PC-9 (cell line): ENCODE measurements around the gene MDC1. TPM values are rescaled to one million over a fixed set of nuclear protein-coding genes. Genes with fewer than 3 reads are reported as not detected.

Experiments used
- BruUV-seq: library from RNA; stranded (reverse); fragments of 400-500 nt; replicated peaks from 2 replicates; lab custom pipeline; 2021; lab: Mats Ljungman, UMichigan
- CTCF ChIA-PET: fragments of 300-600 bp; sonication (Branson Sonifier 250); formaldehyde crosslinking; loops from one replicate; lab custom pipeline; 2022; ENCODE audit warnings: antibody characterized with exemption; lab: Charles Lee
- POLR2A ChIA-PET: fragments of 300-600 bp; sonication (Branson Sonifier 250); formaldehyde crosslinking; loops from one replicate; lab custom pipeline; 2022; ENCODE audit warnings: antibody characterized with exemption; ENCODE audit not compliant: unreplicated experiment; lab: Charles Lee
- DNase-seq, 2 experiments: peaks; one replicate each; pipeline versions ENCODE4 v3.0.0 to v3.0.0-alpha.2; 2015 to 2022; ENCODE audit warnings: mixed read lengths in 1 of 2
- H2AFZ ChIP-seq: fragments of 200-600 bp; sonication (generic); 2 replicates; pipeline ENCODE4 v1.8.1; 2017; ENCODE audit warnings: antibody characterized with exemption
- H3F3A ChIP-seq: fragments of 200-600 bp; sonication (generic); 2 replicates; pipeline ENCODE4 v1.8.1; 2017; ENCODE audit warnings: antibody characterized with exemption, mild to moderate bottlenecking, low read depth; ENCODE audit not compliant: insufficient read depth
- H3K27ac ChIP-seq: fragments of 200-600 bp; sonication (generic); 2 replicates; pipeline ENCODE4 v1.6.1; 2016; ENCODE audit warnings: mixed run types
- H3K27me3 ChIP-seq: fragments of 200-600 bp; sonication (generic); 2 replicates; pipeline ENCODE4 v1.6.1; 2016; ENCODE audit warnings: low read depth, mixed run types; ENCODE audit not compliant: insufficient read depth
- H3K36me3 ChIP-seq: fragments of 200-600 bp; sonication (generic); 2 replicates; pipeline ENCODE4 v1.6.1; 2016; ENCODE audit warnings: low read depth, mixed run types
- H3K4me1 ChIP-seq: fragments of 200-600 bp; sonication (generic); replicated peaks from 2 replicates; pipeline ENCODE4 v1.6.1; 2016; ENCODE audit warnings: mixed run types; ENCODE audit not compliant: insufficient read depth
- H3K4me2 ChIP-seq: fragments of 200-600 bp; sonication (generic); 2 replicates; pipeline ENCODE4 v1.6.1; 2017; ENCODE audit warnings: mixed run types
- H3K4me3 ChIP-seq: fragments of 200-600 bp; sonication (generic); 2 replicates; pipeline ENCODE4 v1.6.1; 2016; ENCODE audit warnings: mixed run types
- H3K79me2 ChIP-seq: fragments of 200-600 bp; sonication (generic); 2 replicates; pipeline ENCODE4 v1.6.1; 2017; ENCODE audit warnings: low read depth, mixed run types
- H3K9me2 ChIP-seq: fragments of 200-600 bp; sonication (generic); 2 replicates; pipeline ENCODE4 v1.8.1; 2017; ENCODE audit warnings: mild to moderate bottlenecking; ENCODE audit not compliant: insufficient read depth
- H3K9me3 ChIP-seq: fragments of 200-600 bp; sonication (generic); 2 replicates; pipeline ENCODE4 v1.8.1; 2016; ENCODE audit warnings: low read depth; ENCODE audit not compliant: insufficient read depth
- H4K20me1 ChIP-seq: fragments of 200-600 bp; sonication (generic); 2 replicates; pipeline ENCODE4 v1.8.1; 2017; ENCODE audit not compliant: insufficient read depth
- EZH2 ChIP-seq: fragments of 200-600 bp; sonication (generic); IDR thresholded peaks from 2 replicates; pipeline ENCODE4 v1.8.0; 2017; ENCODE audit warnings: antibody characterized with exemption, low read depth
- intact Hi-C: fragments of 100-400 bp; cut with micrococcal nuclease; formaldehyde crosslinking; loops from one replicate; pipeline ENCODE4 v1.10.0; 2022; ENCODE audit not compliant: unreplicated experiment
- total RNA-seq: library from RNA; stranded (reverse); gene quantifications from 2 replicates; pipeline ENCODE4 v1.2.3, GENCODE V29; 2021
- TF ChIP-seq, protein P1 (sequence below): fragments of 200-600 bp; sonication (generic); conservative IDR thresholded peaks from 2 replicates; pipeline ENCODE4 v1.6.1; 2017; ENCODE audit warnings: mixed run types, antibody characterized with exemption, mild to moderate bottlenecking, moderate library complexity

Gene MDC1
- total RNA-seq, 1 experiment from 2014 or later: 81.6 TPM

GRCh38 chr6:30735668-30736314, 18.7 kb upstream of the MDC1 start:
- ChIA-PET POLR2A (interaction anchor here (0.5 kb wide), 1 partner anchor 8 kb away, joined by 3 read pairs; no protein-coding TSS in a partner anchor), CTCF (no interaction called here)
- no peak overlapping the region for H3K27ac ChIP-seq
- no peaks in the 10 kb centered on the region for H3K9me2 ChIP-seq
- no peak for TF ChIP-seq EZH2
- TF ChIP-seq, protein P1, sequence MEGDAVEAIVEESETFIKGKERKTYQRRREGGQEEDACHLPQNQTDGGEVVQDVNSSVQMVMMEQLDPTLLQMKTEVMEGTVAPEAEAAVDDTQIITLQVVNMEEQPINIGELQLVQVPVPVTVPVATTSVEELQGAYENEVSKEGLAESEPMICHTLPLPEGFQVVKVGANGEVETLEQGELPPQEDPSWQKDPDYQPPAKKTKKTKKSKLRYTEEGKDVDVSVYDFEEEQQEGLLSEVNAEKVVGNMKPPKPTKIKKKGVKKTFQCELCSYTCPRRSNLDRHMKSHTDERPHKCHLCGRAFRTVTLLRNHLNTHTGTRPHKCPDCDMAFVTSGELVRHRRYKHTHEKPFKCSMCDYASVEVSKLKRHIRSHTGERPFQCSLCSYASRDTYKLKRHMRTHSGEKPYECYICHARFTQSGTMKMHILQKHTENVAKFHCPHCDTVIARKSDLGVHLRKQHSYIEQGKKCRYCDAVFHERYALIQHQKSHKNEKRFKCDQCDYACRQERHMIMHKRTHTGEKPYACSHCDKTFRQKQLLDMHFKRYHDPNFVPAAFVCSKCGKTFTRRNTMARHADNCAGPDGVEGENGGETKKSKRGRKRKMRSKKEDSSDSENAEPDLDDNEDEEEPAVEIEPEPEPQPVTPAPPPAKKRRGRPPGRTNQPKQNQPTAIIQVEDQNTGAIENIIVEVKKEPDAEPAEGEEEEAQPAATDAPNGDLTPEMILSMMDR: no peak
- H3K4me1 ChIP-seq: peaks cover 42% of the 10 kb centered on the region
- H3K4me2 ChIP-seq: no peak overlapping the region
- H3K36me3 ChIP-seq: peaks cover 45% of the 10 kb centered on the region
- H3K9me3 ChIP-seq: no peaks in the 10 kb centered on the region
- DNase-seq: no peak
- H3K4me3 ChIP-seq: no peak overlapping the region
- no peak overlapping the region for H2AFZ ChIP-seq
- peaks cover 37% of the 10 kb centered on the region for H3K79me2 ChIP-seq
- no peaks in the 10 kb centered on the region for H3K27me3 ChIP-seq
- H4K20me1 ChIP-seq: no peaks in the 10 kb centered on the region
- BruUV-seq: no TSS peak
- peaks cover 49% of the 10 kb centered on the region for H3F3A ChIP-seq
- intact Hi-C loops: no loop called here

DNA sequence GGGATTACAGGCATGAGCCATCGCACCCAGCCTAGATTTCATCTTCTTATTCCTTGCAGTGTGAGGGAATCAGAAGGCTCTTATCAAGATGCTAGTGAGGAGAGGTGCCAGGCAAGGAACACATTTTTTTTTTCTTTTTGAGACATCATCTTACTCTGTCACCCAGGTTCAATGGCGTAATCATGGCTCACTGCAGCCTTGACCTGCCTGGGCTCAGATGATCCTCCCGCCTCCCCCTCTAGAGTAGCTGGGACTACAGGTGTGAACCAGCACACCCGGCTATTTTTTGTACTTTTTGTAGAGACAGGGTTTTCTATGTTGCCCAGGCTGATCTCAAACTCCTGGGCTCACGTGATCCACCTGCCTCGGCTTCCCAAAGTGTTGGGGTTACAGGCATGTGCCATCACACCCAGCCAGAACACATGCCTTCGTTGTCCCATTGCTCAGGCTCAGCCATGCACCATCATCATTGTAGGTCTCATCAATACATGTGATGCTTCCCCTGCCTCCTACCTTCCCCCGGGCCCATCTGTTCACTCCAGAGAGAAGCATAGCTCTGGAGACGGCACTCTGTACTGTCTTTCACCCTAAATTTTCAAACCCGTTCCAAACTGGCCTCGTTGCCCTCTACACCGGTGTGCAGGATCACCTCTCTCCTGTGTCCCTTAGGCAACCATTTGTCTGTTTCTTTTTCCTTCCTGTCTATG, 15.3 kb upstream of the MDC1 start:
- Histone ChIP-seq H3K79me2 (peaks cover 14% of the 10 kb centered on the region; the same call in 1 of the 2 replicates), H3K4me1 (peaks cover 21% of the 10 kb centered on the region), H3K36me3 (peaks cover 39% of the 10 kb centered on the region), H3K27ac (no peak overlapping the region), H3K4me3 (no peak overlapping the region), H2AFZ (no peak overlapping the region), H3K9me2 (no peaks in the 10 kb centered on the region), H3K4me2 (0 out of 2 replicates have a peak overlapping the region, but pooled peaks have one; percentile 28), H3F3A (peaks cover 57% of the 10 kb centered on the region), H4K20me1 (no peaks in the 10 kb centered on the region), H3K27me3 (no peaks in the 10 kb centered on the region), H3K9me3 (no peaks in the 10 kb centered on the region)
- ChIA-PET POLR2A (interaction anchor here (0.6 to 0.7 kb wide), 2 partner anchors 150 to 359 kb away, joined by 3 to 4 read pairs; no protein-coding TSS in a partner anchor), CTCF (no interaction called here)
- intact Hi-C loops: no loop called here
- BruUV-seq: no TSS peak
- no peak for TF ChIP-seq EZH2
- TF ChIP-seq, protein P1: no peak
- DNase-seq: no peak

- POLR2A ChIA-PET: interaction anchor here (0.5 to 0.9 kb wide), 12 partner anchors 71 to 384 kb away, joined by 3 to 9 read pairs (median 4); no protein-coding TSS in a partner anchor
- peaks cover 37% of the 10 kb centered on the region for H3K36me3 ChIP-seq
- no peaks in the 10 kb centered on the region for H3K9me3 ChIP-seq
- no peak overlapping the region for H2AFZ ChIP-seq
- no peaks in the 10 kb centered on the region for H3K9me2 ChIP-seq
- peaks cover 68% of the 10 kb centered on the region for H3F3A ChIP-seq
- peaks cover 9% of the 10 kb centered on the region; the same call in 1 of the 2 replicates for H3K79me2 ChIP-seq
- intact Hi-C loops: loop anchor here (1.0 to 2.0 kb wide), 2 partner anchors 146 to 190 kb away; no protein-coding TSS in a partner anchor
- TF ChIP-seq EZH2: no peak
- TF ChIP-seq, protein P1: peak; percentile 80
- H3K4me3 ChIP-seq: no peak overlapping the region
- H3K27ac ChIP-seq: peak overlapping the region; percentile 18; the same call in 1 of the 2 replicates
- DNase-seq: peak; percentile 89 to 92
- H3K4me1 ChIP-seq: peaks cover 16% of the 10 kb centered on the region
- CTCF ChIA-PET: interaction anchor here (0.6 to 1.7 kb wide), 21 partner anchors 8 to 385 kb away, joined by 3 to 21 read pairs (median 4); partner anchors contain the start of genes DHX16 and MRPS18B
- H3K27me3 ChIP-seq: no peaks in the 10 kb centered on the region
- H4K20me1 ChIP-seq: peaks cover 6% of the 10 kb centered on the region
- TSS peak; percentile 6 for BruUV-seq
- H3K4me2 ChIP-seq: peak overlapping the region; percentile 32
Measured at GRCh38 chr6:30730601-30731435, 13.7 kb upstream of the MDC1 start.
